Neuronal stem cell (in vitro differentiated cells): Measurements from ENCODE around the gene POLK.

Experiments
- DNase-seq: peaks from one replicate; pipeline ENCODE4 v3.0.0-alpha.2; 2013; ENCODE audit warnings: low spot score
- H2AFZ ChIP-seq: one replicate; pipeline ENCODE4 v1.6.1; 2013; ENCODE audit warnings: mild to moderate bottlenecking, low read length, inconsistent platforms
- H2AK5ac ChIP-seq: 2 replicates; pipeline ENCODE4 v1.6.1; 2013; ENCODE audit warnings: low read depth, mild to moderate bottlenecking, inconsistent platforms, low read length, moderate library complexity, mixed read lengths
- H2BK120ac ChIP-seq: 2 replicates; pipeline ENCODE4 v1.6.1; 2013; ENCODE audit warnings: low read depth, mild to moderate bottlenecking, inconsistent platforms, low read length, moderate library complexity, mixed read lengths
- H2BK12ac ChIP-seq: one replicate; pipeline ENCODE4 v1.6.1; 2013; ENCODE audit warnings: low read length, inconsistent platforms
- H2BK15ac ChIP-seq: 2 replicates; pipeline ENCODE4 v1.6.1; 2013; ENCODE audit warnings: mild to moderate bottlenecking, low read length, inconsistent platforms, mixed read lengths
- H2BK5ac ChIP-seq: one replicate; pipeline ENCODE4 v1.6.1; 2013; ENCODE audit warnings: inconsistent platforms, mild to moderate bottlenecking, low read length, moderate library complexity
- H3K14ac ChIP-seq: one replicate; pipeline ENCODE4 v1.6.1; 2013; ENCODE audit warnings: low read length, inconsistent platforms
- H3K18ac ChIP-seq: 2 replicates; pipeline ENCODE4 v1.6.1; 2013; ENCODE audit warnings: low read length, inconsistent platforms
- H3K23ac ChIP-seq: 2 replicates; pipeline ENCODE4 v1.6.1; 2013; ENCODE audit warnings: low read depth, mild to moderate bottlenecking, mixed read lengths, low read length, inconsistent platforms; ENCODE audit not compliant: poor library complexity
- H3K27ac ChIP-seq: replicated peaks from 3 replicates; pipeline ENCODE4 v1.5.1; 2013; ENCODE audit warnings: low read length, inconsistent platforms
- H3K27me3 ChIP-seq, 3 experiments: 2 replicates each; pipeline ENCODE4 v1.6.1; 2013; ENCODE audit warnings: low read length in 3 of 3, mild to moderate bottlenecking in 2 of 3, inconsistent platforms in 1 of 3, low read depth in 1 of 3, mixed read lengths in 1 of 3, moderate library complexity in 1 of 3; ENCODE audit not compliant: control insufficient read depth in 3 of 3, insufficient read depth in 3 of 3
- H3K36me3 ChIP-seq, 2 donors: replicated peaks in 1 of 2; 2 replicates each; pipeline ENCODE4 v1.6.1; 2013; ENCODE audit warnings: low read length in 2 of 2; ENCODE audit not compliant: control insufficient read depth in 2 of 2, insufficient read depth in 2 of 2
- H3K4ac ChIP-seq: 2 replicates; pipeline ENCODE4 v1.6.1; 2013; ENCODE audit warnings: inconsistent platforms, mild to moderate bottlenecking, low read length, moderate library complexity
- H3K4me1 ChIP-seq, 2 donors: 1 replicate in 1 of 2; 2 replicates in 1 of 2; pipeline ENCODE4 v1.6.1; 2013; ENCODE audit warnings: low read length in 2 of 2, low read depth in 1 of 2; ENCODE audit not compliant: control insufficient read depth in 2 of 2, insufficient read depth in 1 of 2
- H3K4me2 ChIP-seq: one replicate; pipeline ENCODE4 v1.6.1; 2013; ENCODE audit warnings: mild to moderate bottlenecking, low read length, inconsistent platforms; ENCODE audit not compliant: insufficient read depth, poor library complexity, severe bottlenecking
- H3K4me3 ChIP-seq, 2 donors: 2 replicates each; pipeline ENCODE4 v1.5.1; 2013; ENCODE audit warnings: low read length in 2 of 2, mild to moderate bottlenecking in 2 of 2, inconsistent platforms in 1 of 2, moderate library complexity in 1 of 2
- H3K79me1 ChIP-seq: one replicate; pipeline ENCODE4 v1.6.1; 2013; ENCODE audit warnings: low read depth, mild to moderate bottlenecking, inconsistent platforms, low read length, moderate library complexity
- H3K9ac ChIP-seq: one replicate; pipeline ENCODE4 v1.6.1; 2013; ENCODE audit warnings: mild to moderate bottlenecking, low read depth, low read length, inconsistent platforms; ENCODE audit not compliant: poor library complexity
- H3K9me3 ChIP-seq, 2 donors: replicated peaks in 1 of 2; 2 replicates each; pipeline versions ENCODE3 to v1.6.1; 2013; ENCODE audit warnings: low read length in 2 of 2, mild to moderate bottlenecking in 2 of 2, inconsistent platforms in 1 of 2, low read depth in 1 of 2, mixed read lengths in 1 of 2, moderate library complexity in 1 of 2; ENCODE audit not compliant: control insufficient read depth in 2 of 2, insufficient read depth in 1 of 2
- H4K8ac ChIP-seq: one replicate; pipeline ENCODE4 v1.6.1; 2013; ENCODE audit warnings: low read depth, mild to moderate bottlenecking, inconsistent platforms, low read length, moderate library complexity
- H4K91ac ChIP-seq: one replicate; pipeline ENCODE4 v1.6.1; 2013; ENCODE audit warnings: low read length, low read depth, mild to moderate bottlenecking, inconsistent platforms; ENCODE audit not compliant: poor library complexity
- WGBS, 2 donors: extraction: QIAGEN DNeasy Blood & Tissue Kit; methylation state at CpG; one replicate each; pipeline ENCODE4 v1.1.7; 2013; ENCODE audit warnings: missing lambda C conversion rate in 2 of 2, mixed read lengths in 1 of 2; ENCODE audit not compliant: insufficient read length in 2 of 2, insufficient replicate concordance in 1 of 2; ENCODE audit errors: extremely low coverage in 2 of 2; 5-methylcytosine and 5-hydroxymethylcytosine counted together

Gene POLK

GRCh38 chr5:75472973-75473372 lies 38.7 kb upstream of the POLK start:
- Histone ChIP-seq H2BK120ac (no peak overlapping the region), H3K18ac (no peak overlapping the region), H2BK15ac (no peak overlapping the region), H2BK5ac (no peak overlapping the region), H3K14ac (no peak overlapping the region), H3K23ac (no peak overlapping the region), H2AK5ac (no peak overlapping the region), H3K27ac (no peak overlapping the region), H3K4ac (no peak overlapping the region), H3K9me3 (peaks cover 7 to 25% of the 10 kb centered on the region in 2 donors), H3K4me2 (no peak overlapping the region), H4K91ac (no peak overlapping the region), H3K4me1 (no peaks in the 10 kb centered on the region), H4K8ac (no peak overlapping the region), H3K9ac (no peak overlapping the region), H2AFZ (no peak overlapping the region), H2BK12ac (no peak overlapping the region), H3K27me3 (no peaks in the 10 kb centered on the region), H3K79me1 (no peaks in the 10 kb centered on the region), H3K36me3 (no peaks in the 10 kb centered on the region), H3K4me3 (no peak overlapping the region)
- no CpG with 5 or more reads among the region's 1 CpG for WGBS, 2 donors
- DNase-seq, result no peak

GRCh38 chr5:75473463-75473862 lies 38.2 kb upstream of the POLK start:
- H3K4me1 ChIP-seq, result no peaks in the 10 kb centered on the region
- no peak overlapping the region for H3K23ac ChIP-seq
- H4K91ac ChIP-seq, result no peak overlapping the region
- H2BK5ac ChIP-seq, result no peak overlapping the region
- no peak overlapping the region for H2BK12ac ChIP-seq
- no peak overlapping the region for H3K9ac ChIP-seq
- no peak overlapping the region for H2AFZ ChIP-seq
- no peaks in the 10 kb centered on the region for H3K36me3 ChIP-seq
- H3K79me1 ChIP-seq, result no peaks in the 10 kb centered on the region
- no peak overlapping the region for H3K4me2 ChIP-seq
- H3K18ac ChIP-seq, result no peak overlapping the region
- DNase-seq, result no peak
- no CpG with 5 or more reads among the region's 2 CpGs for WGBS, 2 donors
- no peak overlapping the region for H3K4me3 ChIP-seq
- no peak overlapping the region for H2BK120ac ChIP-seq
- no peak overlapping the region for H3K4ac ChIP-seq
- no peak overlapping the region for H2AK5ac ChIP-seq
- H2BK15ac ChIP-seq, result no peak overlapping the region
- H4K8ac ChIP-seq, result no peak overlapping the region
- no peak overlapping the region for H3K27ac ChIP-seq
- no peaks in the 10 kb centered on the region for H3K27me3 ChIP-seq
- peaks cover 2 to 20% of the 10 kb centered on the region in 2 donors for H3K9me3 ChIP-seq
- H3K14ac ChIP-seq, result no peak overlapping the region

- H3K23ac ChIP-seq, result no peak overlapping the region
- no peak for DNase-seq
Measured at GRCh38 chr5:75475364-75475763, 36.3 kb upstream of the POLK start.

GRCh38 chr5:75481024-75481423 lies 30.7 kb upstream of the POLK start:
- Histone ChIP-seq H2BK5ac (no peak overlapping the region), H3K14ac (no peak overlapping the region), H2BK15ac (no peak overlapping the region), H3K4ac (no peak overlapping the region), H3K23ac (no peak overlapping the region), H3K27me3 (no peaks in the 10 kb centered on the region), H3K4me3 (no peak overlapping the region), H3K18ac (no peak overlapping the region), H3K79me1 (peaks cover 1% of the 10 kb centered on the region), H2AFZ (no peak overlapping the region), H2AK5ac (no peak overlapping the region), H2BK120ac (no peak overlapping the region), H3K9me3 (peaks cover 0 to 6% of the 10 kb centered on the region in 2 donors), H3K9ac (no peak overlapping the region), H3K4me1 (no peaks in the 10 kb centered on the region), H3K4me2 (no peak overlapping the region), H4K8ac (no peak overlapping the region), H3K27ac (no peak overlapping the region), H4K91ac (no peak overlapping the region), H2BK12ac (no peak overlapping the region), H3K36me3 (no peaks in the 10 kb centered on the region)
- no peak for DNase-seq
- WGBS, 2 donors, result no CpG with 5 or more reads among the region's 4 CpGs

More at GRCh38 chr5:75475364-75475763, 36.3 kb upstream of the POLK start:
- peaks cover 0 to 6% of the 10 kb centered on the region in 2 donors for H3K9me3 ChIP-seq
- H4K8ac ChIP-seq, result no peak overlapping the region
- H3K4me3 ChIP-seq, result no peak overlapping the region
- H2AK5ac ChIP-seq, result no peak overlapping the region
- H4K91ac ChIP-seq, result no peak overlapping the region
- no peak overlapping the region for H2BK15ac ChIP-seq
- no peaks in the 10 kb centered on the region for H3K79me1 ChIP-seq
- H2BK5ac ChIP-seq, result no peak overlapping the region
- no peak overlapping the region for H2BK12ac ChIP-seq
- H3K4me1 ChIP-seq, result no peaks in the 10 kb centered on the region
- H3K27me3 ChIP-seq, result no peaks in the 10 kb centered on the region
- no peaks in the 10 kb centered on the region for H3K36me3 ChIP-seq
- H3K9ac ChIP-seq, result no peak overlapping the region
- no peak overlapping the region for H3K27ac ChIP-seq
- no peak overlapping the region for H2BK120ac ChIP-seq
- no CpG with 5 or more reads among the region's 4 CpGs for WGBS, 2 donors
- no peak overlapping the region for H3K14ac ChIP-seq
- no peak overlapping the region for H2AFZ ChIP-seq
- H3K4ac ChIP-seq, result no peak overlapping the region
- H3K18ac ChIP-seq, result no peak overlapping the region
- no peak overlapping the region for H3K4me2 ChIP-seq
